ENCODE data around the gene KLHL4. TPM values are rescaled to one million over a fixed set of nuclear protein-coding genes. Genes with fewer than 3 reads are reported as not detected.

The KLHL4 gene
- total RNA-seq, 6 experiments from 2014 or later: 0.33 to 0.86 (median 0.52) TPM

DNA sequence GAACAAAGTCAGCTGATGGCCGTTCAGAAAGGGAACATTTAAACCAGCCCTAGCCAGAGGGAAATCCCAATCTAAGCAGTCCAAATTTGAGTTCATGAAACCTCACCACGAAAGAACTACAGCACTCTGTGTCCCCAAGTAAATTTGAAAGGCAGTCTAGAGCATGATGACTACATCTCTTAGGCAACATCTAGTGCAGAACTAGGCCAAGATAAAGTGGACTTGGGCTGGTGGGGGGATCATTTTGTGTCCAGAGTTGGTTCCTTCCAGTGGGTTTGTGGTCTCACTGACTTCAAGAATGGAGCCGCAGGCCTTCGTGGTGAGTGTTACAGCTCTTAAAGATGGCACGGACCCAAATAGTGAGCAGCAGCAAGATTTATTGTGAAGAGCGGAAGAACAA, 64.9 kb downstream of the KLHL4 start:
- no peaks in the 10 kb centered on the region for H3K4me1 ChIP-seq
- 54% methylated on average over 6 of the region's 6 CpGs for WGBS (ENCODE audit: insufficient coverage, low coverage, low lambda C conversion rate, missing lambda C conversion rate)
- intact Hi-C loops (cut with DNase I): no loop called here
- H3K4me3 ChIP-seq: no peak overlapping the region
- no peak for ATAC-seq
- H3K27me3 ChIP-seq: peaks cover 0 to 24% of the 10 kb centered on the region in 2 donors
- H3K27ac ChIP-seq: no peak overlapping the region
- DNase-seq: no peak
- no peaks in the 10 kb centered on the region for H3K36me3 ChIP-seq
- H3K9me3 ChIP-seq: no peaks in the 10 kb centered on the region
- TF ChIP-seq CTCF (IDR thresholded peaks at IDR 0.05) (no peak), POLR2A (IDR thresholded peaks at IDR 0.05) (no peak)

DNA sequence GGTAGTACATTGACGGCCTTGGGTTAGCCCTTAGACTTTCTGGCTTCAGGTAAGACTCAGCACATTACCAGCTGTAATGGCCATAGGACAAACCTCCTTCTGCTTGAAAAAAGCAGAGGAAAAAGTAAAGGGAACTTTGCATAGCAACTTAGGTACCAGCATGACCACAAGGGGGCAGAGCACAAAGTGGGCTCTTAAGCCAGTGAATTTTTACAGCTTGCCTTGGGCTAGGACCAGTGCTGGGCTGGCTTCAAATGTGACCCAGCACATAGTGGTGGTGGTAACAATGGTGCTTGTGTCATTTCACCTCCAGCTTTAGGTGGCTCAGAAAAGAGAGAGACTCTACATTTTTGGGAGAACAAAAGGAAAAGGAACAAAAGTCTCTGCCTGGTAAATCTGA, 66.1 kb downstream of the KLHL4 start:
- DNase-seq: peak in 2 of 3 donors; percentile 31 to 36
- no peak overlapping the region for H3K27ac ChIP-seq
- intact Hi-C loops (cut with DNase I): no loop called here
- peak; percentile 32 to 60 (median 52) for ATAC-seq
- H3K9me3 ChIP-seq: no peaks in the 10 kb centered on the region
- H3K4me3 ChIP-seq: no peak overlapping the region
- TF ChIP-seq POLR2A (IDR thresholded peaks at IDR 0.05) (no peak), CTCF (IDR thresholded peaks at IDR 0.05) (peak; percentile 26 to 63 (median 58))
- peaks cover 0 to 24% of the 10 kb centered on the region in 2 donors for H3K27me3 ChIP-seq
- no peaks in the 10 kb centered on the region for H3K4me1 ChIP-seq
- WGBS (ENCODE audit: insufficient coverage, low coverage, low lambda C conversion rate, missing lambda C conversion rate): 20% methylated on average over 1 of the region's 1 CpG
- no peaks in the 10 kb centered on the region for H3K36me3 ChIP-seq

GRCh38 chrX:87616371-87616770, 98.8 kb downstream of the KLHL4 start:
- no peak overlapping the region for H3K27ac ChIP-seq
- ATAC-seq: no peak
- no peak for DNase-seq
- peaks cover 0 to 9% of the 10 kb centered on the region in 2 donors for H3K27me3 ChIP-seq
- no peak for TF ChIP-seq POLR2A (IDR thresholded peaks at IDR 0.05)
- TF ChIP-seq CTCF (IDR thresholded peaks at IDR 0.05): no peak
- 32% methylated on average over 2 of the region's 2 CpGs for WGBS (ENCODE audit: insufficient coverage, low coverage, low lambda C conversion rate, missing lambda C conversion rate)
- H3K4me1 ChIP-seq: no peaks in the 10 kb centered on the region
- intact Hi-C loops (cut with DNase I): no loop called here
- no peaks in the 10 kb centered on the region for H3K9me3 ChIP-seq
- no peaks in the 10 kb centered on the region for H3K36me3 ChIP-seq
- H3K4me3 ChIP-seq: no peak overlapping the region

- H3K27me3 ChIP-seq: peaks cover 0 to 5% of the 10 kb centered on the region in 2 donors
- no peaks in the 10 kb centered on the region for H3K4me1 ChIP-seq
- no peaks in the 10 kb centered on the region for H3K9me3 ChIP-seq
- no peak overlapping the region for H3K4me3 ChIP-seq
- H3K36me3 ChIP-seq: no peaks in the 10 kb centered on the region
- DNase-seq (no peak), ATAC-seq (no peak)
- 12% methylated on average over 2 of the region's 2 CpGs for WGBS (ENCODE audit: insufficient coverage, low coverage, low lambda C conversion rate, missing lambda C conversion rate)
- TF ChIP-seq POLR2A (IDR thresholded peaks at IDR 0.05): no peak
- no peak for TF ChIP-seq CTCF (IDR thresholded peaks at IDR 0.05)
- H3K27ac ChIP-seq: no peak overlapping the region
- intact Hi-C loops (cut with DNase I): no loop called here
Observed at GRCh38 chrX:87621697-87622096, 104.1 kb downstream of the KLHL4 start.

DNA sequence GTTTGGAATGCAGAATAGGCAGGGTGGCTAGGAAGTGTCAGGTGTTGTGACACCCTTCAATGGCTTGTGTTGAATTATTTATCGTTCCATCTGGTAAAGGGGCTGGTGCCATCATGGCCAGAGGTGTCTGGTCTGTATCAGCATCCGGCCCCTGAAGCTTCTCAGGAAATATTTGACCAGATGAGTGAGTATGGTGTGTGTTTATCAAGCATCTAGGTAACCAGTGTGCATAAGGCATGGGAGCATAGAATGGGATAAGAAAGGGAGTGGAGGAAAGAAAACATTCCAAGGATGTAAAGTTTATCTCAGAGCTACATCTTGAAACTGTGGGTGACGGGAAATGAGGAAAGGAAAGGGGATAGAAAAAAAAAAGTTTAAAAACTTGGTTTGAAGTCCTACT, 109.4 kb downstream of the KLHL4 start:
- ATAC-seq: no peak
- intact Hi-C loops (cut with DNase I): no loop called here
- TF ChIP-seq POLR2A (IDR thresholded peaks at IDR 0.05): no peak
- TF ChIP-seq CTCF (IDR thresholded peaks at IDR 0.05): no peak

More for the DNA sequence above, 109.4 kb downstream of the KLHL4 start:
- DNase-seq: no peak
- Histone ChIP-seq H3K9me3 (no peaks in the 10 kb centered on the region), H3K27ac (no peak overlapping the region), H3K36me3 (no peaks in the 10 kb centered on the region), H3K4me1 (no peaks in the 10 kb centered on the region), H3K27me3 (no peaks in the 10 kb centered on the region), H3K4me3 (no peak overlapping the region)
- WGBS (ENCODE audit: insufficient coverage, low coverage, low lambda C conversion rate, missing lambda C conversion rate): 37% methylated on average over 3 of the region's 3 CpGs

Data from right lobe of liver (tissue), 6 donors.